ENCODE data around the gene CACNA1E.

CACNA1E gene

DNA sequence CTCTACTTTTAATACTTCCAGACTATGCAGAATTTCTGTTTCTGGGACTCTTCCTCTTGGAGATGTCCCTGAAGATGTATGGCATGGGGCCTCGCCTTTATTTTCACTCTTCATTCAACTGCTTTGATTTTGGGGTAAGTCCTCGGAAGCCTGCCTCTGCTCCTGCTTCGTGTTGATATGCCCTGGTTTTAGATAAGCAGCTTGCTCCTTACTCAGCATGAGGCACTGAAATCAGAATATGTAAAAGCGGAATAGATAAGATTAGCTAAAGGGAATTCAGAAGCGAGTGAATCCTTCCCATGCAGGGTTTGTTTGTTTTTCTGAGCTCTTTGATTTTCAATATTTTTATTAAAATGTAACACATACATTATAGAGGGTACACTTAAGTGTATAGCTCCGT lies 234.7 kb downstream of the CACNA1E start:
- no peak for DNase-seq

DNA sequence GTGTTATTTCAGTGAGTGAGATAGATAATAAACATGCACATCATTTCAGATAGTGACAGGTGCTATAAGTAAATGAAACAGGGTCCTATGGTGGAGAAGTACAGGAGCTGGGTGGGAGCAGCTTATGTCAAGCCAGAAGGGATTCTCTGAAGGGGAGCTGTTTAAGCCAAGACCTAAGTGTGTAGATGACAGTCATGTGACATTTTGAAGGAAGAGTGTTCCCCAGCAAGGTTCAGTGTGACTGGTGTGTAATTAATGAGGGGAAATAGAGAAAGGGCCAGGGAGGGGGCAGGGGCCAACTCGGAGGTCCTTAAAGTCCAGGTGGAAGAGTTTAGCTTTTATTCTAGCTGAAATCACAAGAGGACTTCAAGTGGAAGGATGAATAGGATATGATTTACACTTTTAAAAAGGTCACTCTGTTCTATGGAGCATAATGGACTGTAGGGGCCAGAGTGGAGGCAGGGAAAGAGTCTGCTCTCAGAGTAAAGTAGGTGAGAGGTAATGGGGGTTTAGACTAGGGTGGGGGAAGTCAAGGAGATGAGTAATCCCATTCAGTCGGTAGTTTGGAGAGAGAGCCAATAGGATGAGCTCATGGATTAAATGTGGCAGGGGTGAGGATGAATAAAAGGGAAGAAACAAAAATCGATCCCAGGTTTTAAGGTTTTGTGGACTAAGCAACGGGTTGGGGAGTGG lies 243.1 kb downstream of the CACNA1E start:
- DNase-seq = no peak

DNA sequence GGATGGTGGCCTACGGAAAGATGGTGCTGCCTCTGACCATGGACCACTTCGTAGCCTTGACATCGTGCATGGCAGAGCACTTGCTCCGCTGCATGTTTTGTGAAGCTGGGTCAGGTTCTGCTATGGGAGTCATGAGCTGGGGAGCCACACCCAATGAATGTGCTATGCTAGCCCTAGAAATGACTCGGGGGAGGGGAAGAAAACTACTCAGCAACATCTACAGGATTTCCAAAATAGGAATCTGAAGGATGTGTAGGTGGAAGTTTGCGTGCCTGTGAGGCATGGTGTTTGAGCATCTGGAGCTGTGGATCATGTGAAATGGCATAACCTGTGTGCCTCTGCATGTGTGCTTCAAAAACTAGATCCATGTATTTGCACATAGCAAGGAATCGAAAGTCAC lies 247.3 kb downstream of the CACNA1E start:
- DNase-seq = no peak

DNA sequence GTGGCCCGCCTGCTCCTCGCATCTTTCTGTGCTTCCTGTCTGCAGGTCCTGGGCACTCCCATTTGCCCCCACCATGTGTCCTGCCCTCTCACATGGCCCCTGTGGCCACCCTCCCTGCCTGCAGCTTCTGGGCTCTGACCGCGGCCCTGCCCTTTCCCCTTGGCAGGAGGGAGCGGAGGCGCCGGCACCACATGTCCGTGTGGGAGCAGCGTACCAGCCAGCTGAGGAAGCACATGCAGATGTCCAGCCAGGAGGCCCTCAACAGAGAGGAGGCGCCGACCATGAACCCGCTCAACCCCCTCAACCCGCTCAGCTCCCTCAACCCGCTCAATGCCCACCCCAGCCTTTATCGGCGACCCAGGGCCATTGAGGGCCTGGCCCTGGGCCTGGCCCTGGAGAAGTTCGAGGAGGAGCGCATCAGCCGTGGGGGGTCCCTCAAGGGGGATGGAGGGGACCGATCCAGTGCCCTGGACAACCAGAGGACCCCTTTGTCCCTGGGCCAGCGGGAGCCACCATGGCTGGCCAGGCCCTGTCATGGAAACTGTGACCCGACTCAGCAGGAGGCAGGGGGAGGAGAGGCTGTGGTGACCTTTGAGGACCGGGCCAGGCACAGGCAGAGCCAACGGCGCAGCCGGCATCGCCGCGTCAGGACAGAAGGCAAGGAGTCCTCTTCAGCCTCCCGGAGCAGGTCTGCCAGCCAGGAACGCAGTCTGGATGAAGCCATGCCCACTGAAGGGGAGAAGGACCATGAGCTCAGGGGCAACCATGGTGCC lies 249.1 kb downstream of the CACNA1E start:
- DNase-seq = no peak

DNA sequence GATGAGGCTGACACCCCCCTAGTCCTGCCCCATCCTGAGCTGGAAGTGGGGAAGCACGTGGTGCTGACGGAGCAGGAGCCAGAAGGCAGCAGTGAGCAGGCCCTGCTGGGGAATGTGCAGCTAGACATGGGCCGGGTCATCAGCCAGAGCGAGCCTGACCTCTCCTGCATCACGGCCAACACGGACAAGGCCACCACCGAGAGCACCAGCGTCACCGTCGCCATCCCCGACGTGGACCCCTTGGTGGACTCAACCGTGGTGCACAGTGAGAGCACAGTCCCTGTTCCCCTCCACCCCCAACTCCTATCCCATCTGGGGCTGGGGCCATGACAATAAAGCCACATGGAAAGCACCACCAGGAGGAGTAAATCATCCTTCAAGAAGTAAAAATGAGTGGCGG lies 250.2 kb downstream of the CACNA1E start:
- no peak for DNase-seq

DNA sequence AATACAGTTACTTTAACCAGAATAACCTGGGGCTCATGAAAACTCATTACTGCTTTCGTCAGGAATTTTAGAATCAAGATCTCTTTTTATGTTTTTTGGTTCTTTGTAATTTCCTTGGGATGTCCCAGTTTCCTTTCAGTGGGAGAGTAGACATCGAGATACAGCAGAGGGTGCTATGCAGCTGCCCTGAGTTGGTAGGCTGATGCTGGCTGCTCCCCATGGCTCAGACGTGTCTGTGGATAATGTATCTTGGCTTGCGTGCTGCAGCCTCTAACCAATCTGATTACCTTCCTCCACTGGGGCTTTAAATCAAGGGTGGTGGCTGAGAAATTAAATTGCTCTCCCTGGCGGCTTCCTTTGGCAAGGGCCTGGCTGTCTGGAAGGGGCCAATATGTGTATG lies 253.7 kb downstream of the CACNA1E start:
- no peak for DNase-seq

DNA sequence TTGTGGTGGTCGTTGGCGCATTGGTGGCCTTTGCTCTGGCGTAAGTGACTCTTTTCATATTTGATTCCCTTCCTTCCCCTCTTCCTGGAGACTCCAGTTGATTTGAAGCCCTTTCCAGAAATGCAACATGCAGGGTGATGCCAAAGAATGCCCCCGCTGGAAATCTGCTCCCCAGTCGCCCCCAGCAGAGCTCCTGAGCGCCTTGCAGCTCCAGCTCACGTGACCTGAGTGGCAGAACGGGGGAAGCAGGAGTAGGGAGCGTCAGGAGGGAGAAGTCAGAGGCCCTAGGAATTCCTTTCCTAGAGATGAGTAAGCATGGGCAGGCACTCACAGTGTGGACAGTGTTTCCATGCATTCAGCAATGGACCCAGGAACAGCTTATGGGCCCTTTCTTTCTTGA lies 255.9 kb downstream of the CACNA1E start:
- no peak for DNase-seq

DNA sequence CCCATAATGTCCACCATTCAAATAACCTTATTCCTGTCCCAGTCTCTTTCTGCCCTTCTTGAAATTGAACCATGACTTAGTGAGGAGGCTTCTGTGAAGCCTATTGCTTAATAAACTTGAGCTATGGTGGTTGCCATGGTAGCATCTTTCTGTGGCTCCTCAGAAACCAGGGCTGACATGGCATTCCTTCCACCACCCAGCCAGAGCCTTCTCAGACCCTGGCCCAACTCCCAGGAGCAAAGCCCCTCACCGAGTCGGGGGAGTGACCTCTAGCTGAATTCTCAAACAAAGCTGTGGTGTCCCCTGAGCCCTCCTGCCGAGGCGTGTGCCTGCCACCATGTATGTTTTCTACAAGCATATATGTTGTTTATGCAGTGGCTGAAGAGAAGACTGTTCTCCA lies 259.1 kb downstream of the CACNA1E start:
- no peak for DNase-seq

DNA sequence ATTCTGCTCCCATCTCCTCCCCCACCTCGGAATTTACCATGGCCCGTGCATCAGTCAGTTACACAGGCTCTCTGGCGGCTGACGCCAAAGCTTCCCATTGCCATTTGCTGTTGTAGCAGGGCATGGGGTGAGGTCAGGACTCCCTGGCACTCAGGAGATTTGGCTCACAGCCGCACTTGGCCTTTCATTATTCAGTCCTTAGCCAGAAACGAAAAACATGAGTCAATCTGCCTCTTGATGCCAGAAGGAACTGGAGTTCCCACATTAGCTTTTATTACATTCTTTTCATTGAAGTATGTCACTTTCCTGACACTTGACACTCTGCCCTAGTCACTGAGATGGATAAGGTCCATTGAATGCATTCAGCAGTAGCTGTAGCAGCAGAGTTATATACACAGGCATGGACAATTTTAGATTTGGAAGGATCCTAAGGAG lies 260.6 kb downstream of the CACNA1E start:
- no peak for DNase-seq

DNA sequence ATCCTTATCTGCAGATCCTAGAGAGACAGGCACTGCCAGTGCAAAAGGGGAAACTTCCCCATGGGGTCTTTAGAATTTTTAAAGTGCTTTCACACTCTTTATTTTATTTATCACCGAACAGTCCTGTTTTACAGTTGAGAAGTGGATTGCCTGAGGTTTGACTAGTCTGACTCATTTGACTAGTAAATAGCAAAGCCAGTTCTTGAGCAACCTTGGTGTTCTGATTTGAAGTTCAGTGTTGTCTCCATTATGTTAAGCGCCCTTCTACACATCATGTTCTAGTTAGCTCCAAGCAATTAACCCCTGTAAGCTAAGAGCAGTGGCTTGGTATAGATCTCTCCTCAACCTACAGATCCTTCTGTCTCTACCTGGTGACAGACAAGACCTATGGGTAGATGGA lies 262.9 kb downstream of the CACNA1E start:
- no peak for DNase-seq

DNA sequence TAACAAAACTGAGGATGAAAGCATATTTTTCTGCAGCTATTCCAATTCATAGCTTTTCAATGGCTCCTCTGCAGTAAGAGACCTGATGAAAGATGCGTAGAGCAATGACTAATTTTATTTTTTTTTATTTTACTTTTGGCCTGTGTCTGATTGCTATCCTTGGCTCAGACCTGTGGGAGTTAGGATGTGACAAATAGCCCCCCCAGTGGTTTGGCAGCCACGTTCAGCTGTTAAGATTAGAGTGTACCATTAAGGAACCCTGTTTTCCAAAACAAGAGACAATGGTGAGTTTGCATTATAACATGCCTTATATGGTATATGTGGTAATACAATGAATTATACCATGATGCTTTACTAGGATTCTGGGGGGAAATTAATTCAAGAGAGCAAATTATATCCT lies 264.7 kb downstream of the CACNA1E start:
- no peak for DNase-seq

DNA sequence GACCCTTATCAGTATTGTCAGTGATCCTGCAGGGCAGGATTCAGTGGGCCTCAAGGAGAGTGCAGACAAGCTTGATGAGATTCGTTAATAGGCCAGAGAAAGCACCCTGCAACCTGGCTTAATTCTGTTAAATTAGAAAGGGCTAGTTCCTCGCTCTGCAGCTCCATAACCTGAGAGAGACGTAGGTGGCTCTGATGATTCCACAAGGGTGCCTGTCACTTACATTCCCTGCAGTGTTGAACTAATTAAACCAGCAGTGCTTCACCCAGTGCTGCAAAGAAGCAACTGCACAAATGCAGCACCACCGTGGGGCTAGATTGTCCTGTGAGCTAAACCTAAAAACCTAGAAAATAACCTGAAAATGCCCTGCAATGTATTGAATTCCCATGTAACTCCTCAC lies 270.8 kb downstream of the CACNA1E start:
- DNase-seq = no peak

DNA sequence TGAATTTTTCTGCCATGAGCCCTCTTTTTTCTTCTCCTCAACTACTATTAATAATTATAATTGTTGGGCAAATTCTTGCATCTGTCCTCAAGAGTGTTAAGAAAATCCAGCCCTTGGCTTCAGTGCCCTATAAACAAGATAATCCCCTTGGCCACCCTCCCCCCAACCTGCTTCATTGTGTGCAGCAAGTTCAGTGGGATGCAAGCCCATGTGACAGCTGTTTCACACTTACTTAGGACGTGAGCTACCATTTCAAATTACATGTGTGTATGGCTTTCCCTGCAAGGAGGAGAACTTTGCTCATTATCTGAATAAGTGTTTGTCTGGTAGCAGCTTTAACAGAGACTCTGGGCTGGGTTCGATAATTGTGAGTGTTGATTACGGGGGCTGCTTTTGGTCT lies 276.2 kb downstream of the CACNA1E start:
- no peak for DNase-seq

DNA sequence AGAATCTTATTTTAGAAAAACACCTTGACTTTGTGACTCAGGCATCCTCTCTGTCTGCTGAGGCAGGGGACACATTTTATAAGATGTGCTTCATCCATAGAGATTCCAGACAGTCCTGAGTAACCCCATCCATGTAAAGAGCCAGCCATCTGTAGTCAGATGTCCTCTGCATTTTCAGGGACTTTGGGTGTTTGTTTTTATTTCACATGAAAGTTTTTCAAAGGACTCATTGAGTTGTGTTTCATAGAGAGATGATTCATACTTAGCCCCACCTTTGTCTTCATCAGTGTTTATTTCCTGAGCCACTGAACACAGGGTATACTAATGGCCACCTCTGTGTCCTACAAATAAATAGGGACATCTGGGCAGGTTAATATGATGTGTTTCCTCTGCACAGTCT lies 280.4 kb downstream of the CACNA1E start:
- DNase-seq = no peak

DNA sequence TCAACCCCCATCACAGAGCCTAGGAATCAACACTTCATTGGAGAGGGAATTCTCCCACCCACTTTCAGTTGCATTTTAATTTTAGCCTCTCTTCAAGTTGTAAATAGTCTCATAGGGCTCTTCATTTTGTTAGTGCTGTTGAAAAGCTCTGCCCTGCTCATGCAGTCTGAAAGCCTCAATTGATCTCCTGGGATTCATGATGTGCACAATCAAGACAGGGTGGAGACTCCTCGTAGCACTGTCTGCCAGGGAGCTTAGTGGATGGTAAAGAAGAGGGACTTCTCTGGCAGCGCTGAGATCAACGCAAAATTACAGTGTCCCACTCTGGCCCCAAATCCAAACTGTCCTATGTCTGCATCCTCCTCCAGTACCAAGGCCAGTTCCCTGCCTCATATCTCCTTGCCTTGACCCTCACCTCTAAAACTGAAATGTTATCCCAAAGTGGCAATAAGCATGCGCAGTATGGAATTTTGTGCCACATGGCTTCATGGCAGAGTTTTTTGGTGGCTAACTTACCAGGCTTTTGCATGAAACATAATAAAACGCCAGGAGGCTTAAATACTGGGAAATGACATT lies 282.2 kb downstream of the CACNA1E start:
- DNase-seq = no peak

DNA sequence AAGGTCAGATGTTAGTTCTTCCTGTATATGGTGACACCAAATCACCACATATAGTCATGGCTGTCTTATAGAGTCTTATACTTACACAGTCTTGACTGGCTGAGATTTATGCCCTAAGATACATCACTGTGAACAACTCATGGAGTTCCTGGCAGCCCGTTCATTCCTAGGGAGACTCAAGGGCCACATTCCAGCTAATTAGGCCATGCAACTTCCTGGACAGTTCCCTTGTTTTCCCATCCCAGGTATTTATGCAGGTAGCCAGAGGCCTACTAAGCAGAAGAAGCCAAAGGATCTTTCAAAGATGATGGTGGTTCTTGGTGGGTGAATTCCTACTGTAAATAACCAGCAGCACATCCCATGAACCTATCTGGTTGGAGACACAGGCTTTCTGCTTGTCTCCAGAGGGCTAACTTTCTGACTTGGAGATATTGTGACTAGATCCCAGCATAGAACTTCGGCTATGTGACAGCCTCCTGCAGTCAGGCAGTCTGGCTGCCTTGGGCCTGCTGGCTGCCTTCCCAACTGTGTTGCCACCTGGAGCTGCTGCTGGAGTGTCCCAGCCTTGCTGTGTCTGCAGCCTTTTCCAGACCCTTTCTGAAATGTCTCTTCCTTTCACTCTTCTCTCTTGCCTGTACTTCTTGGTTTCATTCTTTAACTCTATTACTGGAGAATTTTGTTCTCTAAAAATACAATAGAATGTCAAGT lies 283.8 kb downstream of the CACNA1E start:
- DNase-seq = no peak

DNA sequence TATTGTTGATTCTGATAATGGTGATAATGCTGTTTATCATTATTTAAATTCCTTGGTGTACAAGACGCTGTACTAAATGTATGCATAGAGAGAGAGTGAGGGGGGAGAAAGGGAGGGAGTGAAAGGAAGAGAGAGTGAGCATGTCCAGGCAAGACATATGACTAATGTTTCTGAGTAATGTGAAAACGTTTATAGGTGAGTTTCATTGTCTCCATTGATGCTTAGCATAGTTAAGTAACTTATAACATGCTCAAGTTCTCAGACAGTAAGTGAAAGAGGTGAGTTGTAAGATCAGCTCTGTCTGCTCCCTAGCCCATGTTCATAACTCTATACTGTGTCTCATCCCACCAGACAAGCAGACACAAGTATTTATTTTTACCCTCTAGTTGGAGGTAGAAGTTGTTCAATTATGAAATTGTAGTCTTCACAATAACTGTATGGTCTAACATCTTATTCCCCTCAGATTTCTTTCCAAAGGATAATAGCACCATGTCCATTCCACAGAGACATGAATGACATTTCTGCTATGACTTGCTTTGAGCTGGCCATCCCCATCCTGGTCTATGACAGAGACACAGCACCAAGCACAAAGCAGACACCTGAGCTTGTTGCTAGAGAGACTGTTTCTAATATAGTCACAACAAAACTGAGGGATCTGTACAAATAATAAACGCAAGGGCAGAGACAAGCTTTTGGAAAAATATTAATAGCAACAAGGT lies 285.1 kb downstream of the CACNA1E start:
- no peak for DNase-seq

DNA sequence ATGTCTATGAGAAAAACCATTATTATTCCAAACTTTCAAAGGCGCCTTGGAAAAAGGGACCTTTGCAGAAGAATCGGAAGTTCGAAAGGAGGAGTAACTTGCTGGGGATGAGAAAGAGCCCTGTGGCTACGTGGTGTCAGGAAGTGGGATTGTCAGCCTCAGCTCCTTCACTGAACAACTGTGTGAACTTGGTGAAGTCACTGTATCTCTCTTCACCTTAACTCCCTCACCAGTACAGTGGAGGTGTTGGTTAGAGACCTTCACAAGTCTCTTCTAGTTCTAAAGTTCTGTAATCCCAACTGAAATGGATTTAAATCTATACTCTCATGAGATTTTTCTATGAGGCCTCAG lies 285.6 kb downstream of the CACNA1E start:
- no peak for DNase-seq

DNA sequence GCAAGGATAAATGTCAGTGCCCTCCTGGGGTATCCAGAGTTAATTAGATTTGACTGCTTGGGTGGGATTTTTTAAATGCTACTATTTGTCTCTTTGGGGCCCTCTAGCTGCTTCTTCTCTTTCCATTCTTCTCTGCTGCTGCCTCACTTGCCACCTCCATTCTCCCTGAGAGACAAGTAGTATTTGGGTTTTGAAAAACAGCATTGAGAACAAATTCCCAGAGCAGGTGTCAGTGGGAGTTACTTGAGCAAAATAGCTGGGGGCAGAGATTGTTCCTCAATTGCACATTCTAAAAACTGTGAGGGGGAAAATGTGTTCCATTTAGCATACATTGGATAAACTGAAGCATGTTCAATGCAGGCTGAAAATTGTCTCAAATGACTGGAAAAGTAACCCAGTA lies 286.5 kb downstream of the CACNA1E start:
- no peak for DNase-seq

DNA sequence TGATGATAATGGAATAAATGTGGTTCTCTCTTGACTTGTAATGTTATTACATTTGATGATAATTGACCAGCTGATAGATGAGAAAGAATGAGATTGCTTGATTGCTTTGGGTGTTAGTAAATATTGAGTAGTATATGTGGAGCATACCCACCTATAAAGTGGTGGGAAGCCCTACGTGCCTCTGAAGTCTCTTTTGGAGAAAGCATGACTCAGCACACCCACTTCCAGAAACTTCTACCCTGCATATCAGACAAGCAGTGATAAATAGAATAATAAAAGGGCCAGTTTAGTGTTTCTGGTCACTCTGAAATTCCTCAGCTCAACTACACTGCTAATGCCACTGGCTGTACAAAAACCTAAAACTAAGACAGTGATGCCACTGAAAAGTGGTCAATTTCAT lies 289.4 kb downstream of the CACNA1E start:
- DNase-seq = no peak

DNA sequence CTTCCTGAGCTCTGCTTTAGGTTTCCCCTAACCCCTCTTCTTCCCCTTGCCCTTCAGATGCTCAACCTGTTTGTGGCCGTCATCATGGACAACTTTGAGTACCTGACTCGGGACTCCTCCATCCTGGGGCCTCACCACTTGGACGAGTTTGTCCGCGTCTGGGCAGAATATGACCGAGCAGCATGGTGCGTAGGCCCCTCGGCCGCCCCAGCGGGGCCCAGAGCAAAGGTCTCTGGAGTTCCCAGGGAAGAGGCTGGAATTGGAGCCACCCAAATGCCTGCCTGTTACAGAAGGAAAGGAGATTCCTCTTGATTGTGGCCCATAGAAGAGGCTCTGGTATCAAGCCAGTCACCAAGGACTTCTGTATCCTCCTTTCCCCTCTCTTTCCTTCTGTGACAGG lies 292.7 kb downstream of the CACNA1E start:
- DNase-seq = no peak

DNA sequence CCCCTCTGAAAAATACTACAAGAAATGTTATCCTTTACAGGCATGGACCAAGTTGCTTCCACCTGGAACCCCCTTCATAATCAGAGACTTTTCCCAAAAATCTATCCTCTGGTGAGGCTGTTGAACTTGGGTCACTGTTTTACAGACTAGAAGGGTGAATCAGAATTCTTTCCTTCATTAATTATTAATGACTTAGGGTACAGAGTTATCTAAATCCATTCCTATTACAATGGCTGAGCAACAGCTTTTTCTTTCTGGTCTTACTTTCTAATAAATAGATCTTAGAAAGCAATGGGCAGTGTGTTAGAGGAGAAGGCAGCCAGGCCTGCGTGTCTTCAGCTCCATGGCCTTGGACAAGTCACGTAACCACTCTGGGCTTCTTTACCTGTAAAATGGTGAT lies 294.0 kb downstream of the CACNA1E start:
- no peak for DNase-seq

DNA sequence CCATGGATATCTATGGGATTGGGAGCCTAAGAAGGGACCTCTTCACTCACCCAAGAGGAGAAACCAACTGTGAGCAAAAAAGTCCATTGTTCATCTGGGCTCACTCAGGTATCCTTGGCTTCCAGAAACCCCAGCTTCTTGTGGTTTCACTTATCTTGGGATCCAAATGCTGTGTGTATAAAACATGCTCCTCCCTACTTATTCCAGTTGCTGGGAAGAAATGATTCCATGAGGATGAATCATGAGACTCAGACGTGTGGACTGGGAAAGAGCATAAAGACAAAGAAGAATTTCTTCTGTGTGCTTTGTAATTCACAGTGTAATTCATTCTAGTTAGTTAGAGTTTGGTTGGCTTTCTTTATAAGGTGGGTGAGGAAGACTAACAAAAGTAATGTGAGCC lies 294.5 kb downstream of the CACNA1E start:
- DNase-seq = no peak

All from NCI-H1694 (cell line).